ENCODE data around the gene ZBTB45. TPM values are rescaled to one million over a fixed set of nuclear protein-coding genes. Genes with fewer than 3 reads are reported as not detected.
"Not testable (repeated sequence)": the region's sequence is repeated elsewhere in the genome, so short reads cannot be mapped to it uniquely, and the experiment has no call there.

The ZBTB45 gene
- total RNA-seq, 2 experiments from 2014 or later, result 18.9 to 19.5 TPM

DNA sequence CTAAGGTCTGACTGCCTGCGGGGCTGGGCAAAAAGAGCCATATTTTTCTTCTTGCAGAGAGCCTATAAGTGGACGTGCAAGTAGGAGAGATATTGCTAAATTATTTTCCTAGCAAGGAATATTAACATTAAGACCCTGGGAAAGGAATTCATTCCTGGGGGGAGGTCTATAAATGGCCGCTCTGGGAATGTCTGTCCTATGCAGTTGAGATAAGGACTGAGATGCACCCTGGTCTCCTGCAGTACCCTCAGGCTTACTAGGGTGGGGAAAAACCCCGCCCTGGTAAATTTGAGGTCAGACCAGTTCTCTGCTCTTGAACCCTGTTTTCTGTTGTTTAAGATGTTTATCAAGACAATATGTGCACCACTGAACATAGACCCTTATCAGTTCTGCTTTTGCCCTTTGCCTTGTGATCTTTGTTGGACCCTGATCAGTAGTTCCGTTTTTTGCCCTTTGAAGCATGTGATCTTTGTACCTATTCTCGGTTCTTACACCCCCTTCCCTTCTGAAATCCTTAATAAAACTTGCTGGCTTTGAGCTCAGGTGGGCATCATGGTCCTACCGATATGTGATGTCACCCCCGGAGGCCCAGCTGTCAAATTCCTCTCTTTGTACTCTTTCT lies 11.9 kb downstream of the ZBTB45 start:
- H3K4me1 Mint-ChIP-seq; H3K27me3 Mint-ChIP-seq; DNase-seq; H3K36me3 Mint-ChIP-seq; H3K9me3 Mint-ChIP-seq; H3K4me3 Mint-ChIP-seq; ATAC-seq (ENCODE audit: low read depth); H3K27ac Mint-ChIP-seq: not testable (repeated sequence)
- POLR2A ChIA-PET, result interaction anchor here (1.4 kb wide), 1 partner anchor 12 kb away, joined by 6 read pairs; the partner anchor contains the start of gene ZBTB45

DNA sequence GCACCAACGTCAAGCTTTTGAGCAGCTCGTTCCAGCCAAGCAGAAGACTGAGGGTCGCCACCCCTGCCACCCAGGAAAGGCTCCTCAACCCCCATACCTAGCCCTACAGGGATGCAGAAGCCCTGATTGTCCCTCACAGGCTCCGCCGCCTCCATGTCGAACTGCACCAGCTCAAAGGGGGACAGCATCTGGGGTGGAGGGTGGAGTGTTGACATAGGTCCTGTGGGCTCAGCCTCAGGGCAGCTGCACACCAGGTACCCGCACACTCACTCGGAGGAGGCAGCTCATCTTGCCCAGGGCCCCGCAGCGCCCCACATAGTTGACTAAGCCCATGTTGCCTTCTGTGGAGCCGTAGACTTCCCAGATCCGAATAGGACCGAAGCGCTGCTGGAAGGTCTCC lies 19.4 kb downstream of the ZBTB45 start:
- Mint-ChIP-seq H3K36me3 (peaks cover 1% of the 10 kb centered on the region), H3K4me3 (no peak overlapping the region)

DNA sequence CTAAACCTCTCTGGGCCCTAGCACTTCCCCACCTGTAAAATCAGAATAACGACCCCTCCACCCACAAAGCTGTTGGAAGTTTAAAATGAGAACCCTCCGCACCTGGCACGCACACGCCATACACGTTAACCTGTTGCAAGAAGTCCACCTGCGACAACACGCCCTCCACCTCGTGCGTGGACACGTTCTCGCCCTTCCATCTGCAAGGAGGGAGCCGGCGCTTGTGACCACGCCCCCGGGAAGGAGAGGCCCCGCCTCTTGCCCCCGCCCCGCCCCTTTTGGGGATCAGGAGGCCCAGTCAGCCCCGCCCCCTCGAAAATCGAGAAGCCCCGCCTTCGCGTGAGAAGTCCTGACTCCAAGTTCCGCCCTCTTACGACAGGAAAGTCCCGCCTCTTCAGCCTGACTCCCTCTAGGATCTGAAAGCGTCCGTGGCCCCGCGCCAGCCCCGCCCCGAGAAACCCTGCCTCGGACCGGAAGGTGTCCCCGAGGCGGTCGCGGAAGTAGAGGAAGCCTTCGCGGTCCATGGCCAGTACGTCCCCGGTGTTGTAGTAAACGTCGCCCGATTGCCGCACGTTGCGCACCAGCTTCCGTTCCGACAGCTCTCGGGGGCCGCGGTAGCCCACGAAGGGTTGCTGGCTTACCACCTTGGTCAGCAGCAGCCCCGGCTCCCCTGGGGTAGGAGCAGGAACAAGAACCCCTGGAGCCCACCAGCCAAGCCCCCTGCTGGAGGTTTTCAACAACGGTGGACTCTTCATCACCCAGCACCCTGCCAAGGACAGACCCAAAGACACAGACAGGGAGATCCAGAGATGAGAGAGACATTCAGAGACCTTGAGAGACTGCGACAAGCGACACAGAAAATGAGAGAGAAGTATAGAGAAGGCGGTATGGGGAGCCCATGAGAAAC lies 20.3 kb downstream of the ZBTB45 start:
- ATAC-seq (ENCODE audit: low read depth) (peak; percentile 99), DNase-seq (peak; percentile 95)
- Mint-ChIP-seq H3K4me1 (peaks cover 25% of the 10 kb centered on the region), H3K4me3 (peak overlapping the region; percentile 96), H3K27ac (peak overlapping the region; percentile 80), H3K27me3 (no peaks in the 10 kb centered on the region), H3K9me3 (peaks cover 5% of the 10 kb centered on the region), H3K36me3 (peaks cover 1% of the 10 kb centered on the region)
- POLR2A ChIA-PET, result interaction anchor here (0.6 to 1.7 kb wide), 8 partner anchors 14 to 172 kb away, joined by 3 to 9 read pairs (median 3); partner anchors contain the start of genes CHMP2A, ZBTB45, ZNF497 and ZSCAN22

More for the DNA sequence above, 19.4 kb downstream of the ZBTB45 start:
- Mint-ChIP-seq H3K4me1 (peaks cover 25% of the 10 kb centered on the region), H3K9me3 (peaks cover 5% of the 10 kb centered on the region), H3K27me3 (no peaks in the 10 kb centered on the region), H3K27ac (peak overlapping the region; percentile 80)
- POLR2A ChIA-PET, result interaction anchor here (1.0 to 1.7 kb wide), 4 partner anchors 14 to 138 kb away, joined by 3 to 9 read pairs (median 5); partner anchors contain the start of genes ZBTB45 and ZNF497
- ATAC-seq (ENCODE audit: low read depth) (no peak), DNase-seq (peak; percentile 36)

DNA sequence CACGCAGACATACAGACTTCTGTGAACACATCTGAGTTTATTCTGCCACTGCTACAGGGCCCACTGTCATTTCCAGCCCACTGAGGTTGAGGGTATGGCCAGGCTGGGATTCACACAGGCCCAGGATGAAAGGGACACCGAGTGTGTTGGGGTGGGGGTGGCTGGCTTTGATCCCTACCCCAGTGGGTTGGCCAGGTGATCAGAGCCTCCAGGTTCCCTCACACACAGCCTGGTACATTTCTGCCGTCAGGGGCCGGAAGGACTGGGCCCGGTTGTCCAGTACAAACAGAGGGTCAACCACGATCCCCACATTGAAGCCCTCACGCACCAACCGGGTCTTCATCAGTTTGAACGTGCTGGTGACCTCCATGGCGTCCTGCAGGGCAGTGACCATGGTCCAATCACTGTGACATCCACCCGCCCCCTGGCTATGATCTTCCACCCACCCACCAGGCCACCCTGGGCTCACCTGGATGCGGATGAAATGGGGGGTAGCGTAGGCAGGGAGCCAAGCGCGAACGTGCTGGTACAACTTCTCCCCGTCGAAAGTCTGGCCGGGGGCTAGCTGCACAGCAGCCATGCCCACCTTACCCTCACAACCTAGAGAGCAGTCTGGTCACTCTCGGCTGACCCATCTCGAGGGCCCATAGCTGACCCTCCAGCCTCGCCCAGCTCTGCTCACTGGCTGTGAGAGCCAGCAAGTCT lies 21.1 kb downstream of the ZBTB45 start:
- POLR2A ChIA-PET, result interaction anchor here (0.5 to 1.4 kb wide), 3 partner anchors 13 to 57 kb away, joined by 3 read pairs; partner anchors contain the start of gene CHMP2A
- peak overlapping the region; percentile 96 for H3K4me3 Mint-ChIP-seq
- peak overlapping the region; percentile 80 for H3K27ac Mint-ChIP-seq
- H3K27me3 Mint-ChIP-seq, result no peaks in the 10 kb centered on the region
- H3K9me3 Mint-ChIP-seq, result peaks cover 5% of the 10 kb centered on the region
- peaks cover 25% of the 10 kb centered on the region for H3K4me1 Mint-ChIP-seq
- ATAC-seq (ENCODE audit: low read depth) (no peak), DNase-seq (no peak)
- H3K36me3 Mint-ChIP-seq, result peaks cover 1% of the 10 kb centered on the region

DNA sequence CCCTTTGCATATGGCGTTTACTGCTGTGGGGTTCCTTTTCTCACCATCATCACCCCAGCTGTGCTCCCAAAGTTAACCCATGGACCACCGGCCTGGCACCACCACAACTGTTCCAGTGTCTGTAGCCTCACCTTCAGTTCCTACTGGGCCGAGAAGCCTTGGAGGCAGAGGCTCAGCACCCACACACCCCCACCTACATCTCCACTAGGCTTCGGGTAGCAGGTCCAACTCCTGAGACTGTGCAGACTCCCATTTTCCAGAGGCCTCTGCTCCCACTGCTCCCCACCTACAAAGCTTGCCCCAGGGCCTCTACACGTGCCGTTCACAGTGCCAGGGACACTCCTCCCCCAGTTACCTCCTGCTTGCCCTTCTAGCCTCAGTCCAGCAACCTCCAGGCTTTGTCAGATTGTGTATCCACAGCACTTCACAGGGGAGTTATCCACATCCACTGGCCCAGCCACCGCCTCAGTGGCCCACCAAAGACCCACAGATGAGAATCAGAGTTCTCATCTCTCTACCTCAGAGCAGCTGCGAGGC lies 21.9 kb downstream of the ZBTB45 start:
- Mint-ChIP-seq H3K4me1 (peaks cover 25% of the 10 kb centered on the region), H3K27ac (no peak overlapping the region)
- POLR2A ChIA-PET, result no interaction called here

GRCh38 chr19:58492265-58492664 lies 27.3 kb downstream of the ZBTB45 start:
- POLR2A ChIA-PET, result interaction anchor here (0.6 to 0.7 kb wide), 2 partner anchors 14 to 577 kb away, joined by 3 read pairs; no protein-coding TSS in a partner anchor
- Mint-ChIP-seq H3K4me1 (peaks cover 10% of the 10 kb centered on the region), H3K36me3 (no peaks in the 10 kb centered on the region), H3K9me3 (no peaks in the 10 kb centered on the region), H3K27ac (no peak overlapping the region), H3K27me3 (no peaks in the 10 kb centered on the region), H3K4me3 (no peak overlapping the region)
- no peak for ATAC-seq (ENCODE audit: low read depth)
- DNase-seq, result no peak

More for the DNA sequence above, 21.9 kb downstream of the ZBTB45 start:
- Mint-ChIP-seq H3K27me3 (no peaks in the 10 kb centered on the region), H3K4me3 (peak overlapping the region; percentile 96), H3K36me3 (peaks cover 1% of the 10 kb centered on the region), H3K9me3 (peaks cover 5% of the 10 kb centered on the region)
- no peak for DNase-seq
- ATAC-seq (ENCODE audit: low read depth), result no peak

DNA sequence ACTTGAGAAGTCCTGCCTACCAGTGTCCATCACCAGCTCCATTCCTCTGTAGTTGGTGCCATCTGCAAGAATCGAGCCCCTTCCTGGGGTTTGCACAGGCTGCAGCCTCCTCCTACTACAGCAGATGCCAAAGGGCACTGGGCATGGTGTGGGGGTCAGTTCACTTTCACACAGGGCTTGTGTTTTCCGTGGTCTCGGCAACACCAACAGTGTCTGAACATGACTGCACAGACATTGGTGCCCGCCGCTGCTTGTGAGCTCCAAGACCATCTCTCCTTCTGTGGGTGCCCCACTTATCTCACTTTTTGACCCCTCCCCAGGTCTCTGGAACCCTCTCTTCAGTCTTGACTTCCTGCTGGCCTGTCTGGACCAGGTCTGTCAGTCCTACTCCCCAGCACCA lies 28.2 kb downstream of the ZBTB45 start:
- H3K4me3 Mint-ChIP-seq, result no peak overlapping the region
- H3K9me3 Mint-ChIP-seq, result no peaks in the 10 kb centered on the region
- POLR2A ChIA-PET, result no interaction called here
- ATAC-seq (ENCODE audit: low read depth) (no peak), DNase-seq (no peak)
- no peak overlapping the region for H3K27ac Mint-ChIP-seq
- no peaks in the 10 kb centered on the region for H3K27me3 Mint-ChIP-seq
- H3K4me1 Mint-ChIP-seq, result peaks cover 5% of the 10 kb centered on the region
- H3K36me3 Mint-ChIP-seq, result no peaks in the 10 kb centered on the region

- H3K4me1 Mint-ChIP-seq; DNase-seq; POLR2A ChIA-PET; ATAC-seq (ENCODE audit: low read depth); H3K9me3 Mint-ChIP-seq; H3K27ac Mint-ChIP-seq; H3K36me3 Mint-ChIP-seq; H3K27me3 Mint-ChIP-seq; H3K4me3 Mint-ChIP-seq: not testable (repeated sequence)
These were observed 35.3 kb downstream of the ZBTB45 start for GRCh38 chr19:58484349-58484748.

DNA sequence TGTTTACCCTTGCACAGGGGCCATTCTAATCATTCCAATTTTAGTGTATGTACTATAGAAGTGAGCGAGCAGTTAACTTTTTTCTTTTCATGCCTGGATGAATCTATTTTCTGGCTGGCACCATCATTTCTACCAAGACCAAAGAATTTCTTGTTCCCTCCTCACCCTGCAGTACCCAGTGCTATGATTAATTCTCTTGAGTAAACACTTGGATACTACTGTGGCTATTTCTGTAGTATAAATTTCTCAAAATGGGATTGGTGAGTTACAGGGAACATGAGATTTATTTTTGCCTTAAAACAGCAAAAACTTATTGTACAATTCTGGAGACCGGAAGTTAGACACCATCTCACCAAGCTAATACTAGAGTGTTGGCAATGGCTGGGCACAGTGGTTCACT lies 35.8 kb downstream of the ZBTB45 start:
- ATAC-seq (ENCODE audit: low read depth) (no peak), DNase-seq (no peak)
- POLR2A ChIA-PET, result no interaction called here
- Mint-ChIP-seq H3K4me1 (peaks cover 3% of the 10 kb centered on the region), H3K4me3 (no peak overlapping the region), H3K27ac (no peak overlapping the region), H3K9me3 (no peaks in the 10 kb centered on the region), H3K36me3 (peaks cover 4% of the 10 kb centered on the region), H3K27me3 (no peaks in the 10 kb centered on the region)

GRCh38 chr19:58482372-58482771 lies 37.2 kb downstream of the ZBTB45 start:
- DNase-seq (no peak), ATAC-seq (ENCODE audit: low read depth) (no peak)
- Mint-ChIP-seq H3K27me3 (no peaks in the 10 kb centered on the region), H3K4me1 (peaks cover 6% of the 10 kb centered on the region), H3K27ac (peak overlapping the region; percentile 62), H3K9me3 (no peaks in the 10 kb centered on the region), H3K36me3 (peaks cover 4% of the 10 kb centered on the region), H3K4me3 (no peak overlapping the region)
- POLR2A ChIA-PET, result no interaction called here

DNA sequence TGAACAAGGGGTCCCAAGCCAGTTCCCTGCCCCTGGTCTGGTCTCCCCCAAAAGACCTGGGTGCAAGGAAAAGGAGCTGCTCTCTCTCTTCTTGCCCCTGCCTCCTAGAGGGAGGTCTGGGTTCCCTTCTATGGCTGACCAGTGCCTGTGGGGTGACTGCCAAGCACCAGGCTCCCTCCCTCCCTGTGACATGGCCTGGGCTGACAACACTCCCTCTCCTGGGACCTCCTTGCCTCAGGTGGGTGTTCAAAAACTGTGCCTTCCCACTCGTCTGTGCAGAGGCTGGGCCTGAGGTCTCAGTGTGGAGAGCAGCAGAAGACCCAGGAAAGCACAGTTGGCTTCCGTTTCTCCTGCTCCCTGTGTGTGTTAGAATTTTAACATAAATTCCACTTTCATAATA lies 38.8 kb downstream of the ZBTB45 start:
- ATAC-seq (ENCODE audit: low read depth), result no peak
- peaks cover 4% of the 10 kb centered on the region for H3K36me3 Mint-ChIP-seq
- H3K4me3 Mint-ChIP-seq, result no peak overlapping the region
- H3K27me3 Mint-ChIP-seq, result no peaks in the 10 kb centered on the region
- H3K27ac Mint-ChIP-seq, result no peak overlapping the region
- DNase-seq, result no peak
- peaks cover 12% of the 10 kb centered on the region for H3K4me1 Mint-ChIP-seq
- H3K9me3 Mint-ChIP-seq, result no peaks in the 10 kb centered on the region
- POLR2A ChIA-PET, result interaction anchor here (0.8 kb wide), 1 partner anchor 18 kb away, joined by 3 read pairs; no protein-coding TSS in a partner anchor

GRCh38 chr19:58480481-58480830 lies 39.2 kb downstream of the ZBTB45 start:
- H3K27me3 Mint-ChIP-seq, result no peaks in the 10 kb centered on the region
- H3K9me3 Mint-ChIP-seq, result no peaks in the 10 kb centered on the region
- peaks cover 12% of the 10 kb centered on the region for H3K4me1 Mint-ChIP-seq
- DNase-seq, result no peak
- H3K36me3 Mint-ChIP-seq, result peaks cover 4% of the 10 kb centered on the region
- no peak overlapping the region for H3K4me3 Mint-ChIP-seq
- no peak for ATAC-seq (ENCODE audit: low read depth)
- no peak overlapping the region for H3K27ac Mint-ChIP-seq
- POLR2A ChIA-PET, result no interaction called here
